ENCODE measurements around the gene E2F7. TPM values are rescaled to one million over a fixed set of nuclear protein-coding genes. Genes with fewer than 3 reads are reported as not detected.

The E2F7 gene
- total RNA-seq, 1 experiment from 2014 or later: 13.1 TPM

- Histone ChIP-seq H3K27ac (ENCODE audit: low read length) (no peak overlapping the region), H3K27me3 (ENCODE audit: control insufficient read depth, insufficient read depth, low read length) (no peaks in the 10 kb centered on the region), H3K4me3 (ENCODE audit: low read depth in 2 of 2, low read length in 2 of 2) (no peak overlapping the region), H3K36me3 (ENCODE audit: control insufficient read depth, insufficient read depth, low read length) (peaks cover 2% of the 10 kb centered on the region; the same call in 1 of the 2 replicates), H3K9me3 (ENCODE audit: control insufficient read depth, insufficient read depth, low read depth, low read length) (no peaks in the 10 kb centered on the region), H3K4me1 (ENCODE audit: control insufficient read depth, insufficient read depth, low read length) (no peaks in the 10 kb centered on the region)
- ATAC-seq (no peak), DNase-seq (ENCODE audit: low read depth, low spot score) (no peak)
- no TSS peak for BruUV-seq (replicated peaks)
- in situ Hi-C loops (cut with HindIII; ENCODE audit: low pct_unique_long_range_greater_than_20kb, low sequenced_read_pairs) (no loop called here), intact Hi-C loops (cut with micrococcal nuclease; ENCODE audit: unreplicated experiment) (no loop called here)
- no peak for TF ChIP-seq REST (IDR thresholded peaks at IDR 0.05; ENCODE audit: insufficient read depth in 1 of 2, low read depth in 2 of 2, low read length in 1 of 2)
- no peak for TF ChIP-seq SIN3A (IDR thresholded peaks at IDR 0.05; ENCODE audit: borderline replicate concordance, insufficient read depth, low read depth, low read length)
- TF ChIP-seq CTCF (IDR thresholded peaks at IDR 0.05): no peak
- TF ChIP-seq TCF7L2 (IDR thresholded peaks at IDR 0.05; ENCODE audit: low read depth, low read length): no peak
- no peak for TF ChIP-seq POLR2AphosphoS5 (IDR thresholded peaks at IDR 0.05; ENCODE audit: low read depth, low read length)
- ChIA-PET POLR2A (no interaction called here), CTCF (no interaction called here)
Observed at GRCh38 chr12:77054851-77055250, 10.5 kb downstream of the E2F7 start.

GRCh38 chr12:77053259-77053658 lies 12.1 kb downstream of the E2F7 start:
- ChIA-PET POLR2A (no interaction called here), CTCF (interaction anchor here (0.7 kb wide), 1 partner anchor 10 kb away, joined by 3 read pairs; no protein-coding TSS in a partner anchor)
- BruUV-seq (replicated peaks): no TSS peak
- no peak for TF ChIP-seq REST (IDR thresholded peaks at IDR 0.05; ENCODE audit: insufficient read depth in 1 of 2, low read depth in 2 of 2, low read length in 1 of 2)
- no peak for TF ChIP-seq POLR2AphosphoS5 (IDR thresholded peaks at IDR 0.05; ENCODE audit: low read depth, low read length)
- TF ChIP-seq SIN3A (IDR thresholded peaks at IDR 0.05; ENCODE audit: borderline replicate concordance, insufficient read depth, low read depth, low read length): no peak
- TF ChIP-seq CTCF (IDR thresholded peaks at IDR 0.05): no peak
- no peak for TF ChIP-seq TCF7L2 (IDR thresholded peaks at IDR 0.05; ENCODE audit: low read depth, low read length)
- Histone ChIP-seq H3K9me3 (ENCODE audit: control insufficient read depth, insufficient read depth, low read depth, low read length) (no peaks in the 10 kb centered on the region), H3K4me1 (ENCODE audit: control insufficient read depth, insufficient read depth, low read length) (no peaks in the 10 kb centered on the region), H3K4me3 (ENCODE audit: low read depth in 2 of 2, low read length in 2 of 2) (no peak overlapping the region), H3K27me3 (ENCODE audit: control insufficient read depth, insufficient read depth, low read length) (no peaks in the 10 kb centered on the region), H3K36me3 (ENCODE audit: control insufficient read depth, insufficient read depth, low read length) (peaks cover 2% of the 10 kb centered on the region; the same call in 1 of the 2 replicates), H3K27ac (ENCODE audit: low read length) (no peak overlapping the region)
- in situ Hi-C loops (cut with HindIII; ENCODE audit: low pct_unique_long_range_greater_than_20kb, low sequenced_read_pairs) (no loop called here), intact Hi-C loops (cut with micrococcal nuclease; ENCODE audit: unreplicated experiment) (no loop called here)
- ATAC-seq (no peak), DNase-seq (ENCODE audit: low read depth, low spot score) (no peak)

Data from Panc1 (cell line).